ENCODE results near the gene SMIM35.
"Not testable (repeated sequence)": the region's sequence is repeated elsewhere in the genome, so short reads cannot be mapped to it uniquely, and the experiment has no call there.

Gene SMIM35

GRCh38 chr11:118078911-118079411 is 7.8 kb downstream of the SMIM35 start:
- DNase-seq, result no peak

GRCh38 chr11:118076754-118077281 is 9.9 kb downstream of the SMIM35 start, which contains the start of gene TMPRSS4:
TSS of gene TMPRSS4 (plus strand) at chr11:118077078. CDS start at chr11:118077303, 225 bp downstream.
- peak; percentile 93 for DNase-seq

- DNase-seq, result no peak
These were observed 12.0 kb downstream of the SMIM35 start for GRCh38 chr11:118074785-118075184.

- DNase-seq, result no peak
These were observed 12.6 kb downstream of the SMIM35 start for GRCh38 chr11:118074091-118074685.

- DNase-seq, result no peak
These were observed 13.2 kb downstream of the SMIM35 start for GRCh38 chr11:118073554-118073953.

- DNase-seq, result no peak
These were observed 15.2 kb downstream of the SMIM35 start for GRCh38 chr11:118071416-118072030.

- DNase-seq, result no peak
These were observed 17.7 kb downstream of the SMIM35 start for GRCh38 chr11:118068945-118069612.

GRCh38 chr11:118068206-118068944 is 18.4 kb downstream of the SMIM35 start:
- DNase-seq, result no peak

GRCh38 chr11:118067006-118067405 is 19.8 kb downstream of the SMIM35 start:
- no peak for DNase-seq

- no peak for DNase-seq
These were observed 21.4 kb downstream of the SMIM35 start for GRCh38 chr11:118065384-118065783.

GRCh38 chr11:118064956-118065355 is 21.8 kb downstream of the SMIM35 start:
- DNase-seq, result no peak

GRCh38 chr11:118062631-118063030 is 24.1 kb downstream of the SMIM35 start:
- not testable (repeated sequence) for DNase-seq

GRCh38 chr11:118062181-118062580 is 24.6 kb downstream of the SMIM35 start:
- not testable (repeated sequence) for DNase-seq

GRCh38 chr11:118061586-118062125 is 25.1 kb downstream of the SMIM35 start:
- DNase-seq, result no peak

- DNase-seq, result no peak
These were observed 25.9 kb downstream of the SMIM35 start for GRCh38 chr11:118060869-118061268.

GRCh38 chr11:118060081-118060661 is 26.6 kb downstream of the SMIM35 start:
- no peak for DNase-seq

GRCh38 chr11:118059246-118059940 is 27.4 kb downstream of the SMIM35 start:
- DNase-seq, result no peak

GRCh38 chr11:118058311-118059245 is 28.2 kb downstream of the SMIM35 start:
- DNase-seq, result no peak

GRCh38 chr11:118057251-118058145 is 29.3 kb downstream of the SMIM35 start:
- no peak for DNase-seq

Data from NCI-H1105 (cell line).